Nephron progenitor cell (in vitro differentiated cells): ENCODE measurements around the gene ATP7B.
A peak's percentile ranks its signal among the peaks of the same experiment; 100 is the strongest.

Experiments
- DNase-seq: peaks from one replicate; pipeline ENCODE4 v3.0.0; 2021
- H3K27ac Mint-ChIP-seq: 2 replicates; pipeline ENCODE4 v1.8.0; 2021; ENCODE audit warnings: mild to moderate bottlenecking, moderate library complexity, mixed read lengths
- H3K27me3 Mint-ChIP-seq: 2 replicates; pipeline ENCODE4 v1.8.0; 2021; ENCODE audit warnings: mild to moderate bottlenecking, low read depth, mixed read lengths; ENCODE audit not compliant: poor library complexity
- H3K36me3 Mint-ChIP-seq: 2 replicates; pipeline ENCODE4 v1.8.0; 2021; ENCODE audit warnings: low read depth, mixed read lengths
- H3K4me1 Mint-ChIP-seq: 2 replicates; pipeline ENCODE4 v1.8.0; 2021; ENCODE audit warnings: mixed read lengths
- H3K4me3 Mint-ChIP-seq: 2 replicates; pipeline ENCODE4 v1.8.0; 2021; ENCODE audit warnings: mild to moderate bottlenecking, moderate library complexity, mixed read lengths
- H3K9me3 Mint-ChIP-seq: 2 replicates; pipeline ENCODE4 v1.8.0; 2021; ENCODE audit warnings: mild to moderate bottlenecking, moderate library complexity, mixed read lengths
- TF ChIP-seq, protein P1 (sequence below): fragments of 200-600 bp; sonication (generic); IDR thresholded peaks from 2 replicates; pipeline ENCODE4 v1.5.0; 2021; ENCODE audit warnings: antibody characterized with exemption

The ATP7B gene

DNA sequence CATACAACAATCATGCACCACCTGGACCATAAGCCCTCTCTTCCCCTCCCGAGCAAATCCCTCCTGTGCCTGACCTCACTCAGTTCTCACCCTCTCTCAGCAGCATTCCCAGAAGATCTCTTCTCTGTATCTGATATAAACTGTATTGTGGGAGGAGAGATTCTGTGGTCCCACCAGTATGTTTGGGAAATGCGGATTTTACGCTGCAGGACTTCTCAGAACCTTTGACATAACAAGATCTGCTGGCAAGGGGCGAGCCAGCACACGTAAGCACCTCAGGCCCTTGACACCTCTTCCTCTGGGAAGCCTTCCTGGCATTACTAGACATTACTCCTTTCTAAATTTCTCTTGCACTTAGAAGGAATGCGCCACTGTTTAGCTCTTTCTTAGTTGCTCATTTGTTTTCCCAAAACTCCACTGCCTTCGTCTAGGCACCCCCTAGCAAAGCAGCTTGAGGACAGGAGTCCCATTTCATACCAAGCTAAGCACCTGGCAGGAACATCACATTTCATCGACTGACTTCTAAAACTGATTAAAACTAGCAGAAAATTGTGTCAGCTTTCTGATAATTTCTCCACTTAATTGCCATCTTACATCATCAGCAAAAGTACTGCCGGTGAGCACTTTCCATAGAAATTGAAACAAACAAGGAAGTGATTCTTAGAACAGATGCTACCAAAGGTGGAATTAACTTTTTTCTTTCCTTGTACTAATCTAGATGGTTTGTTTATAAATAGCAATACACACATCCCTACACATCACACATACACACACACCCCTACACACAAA is 86.3 kb downstream of the ATP7B start:
- Mint-ChIP-seq H3K9me3 (no peaks in the 10 kb centered on the region), H3K36me3 (no peaks in the 10 kb centered on the region), H3K27ac (peak overlapping the region; percentile 7), H3K4me3 (no peak overlapping the region), H3K27me3 (peaks cover 4% of the 10 kb centered on the region), H3K4me1 (peaks cover 9% of the 10 kb centered on the region)
- no peak for DNase-seq
- TF ChIP-seq, protein P1, sequence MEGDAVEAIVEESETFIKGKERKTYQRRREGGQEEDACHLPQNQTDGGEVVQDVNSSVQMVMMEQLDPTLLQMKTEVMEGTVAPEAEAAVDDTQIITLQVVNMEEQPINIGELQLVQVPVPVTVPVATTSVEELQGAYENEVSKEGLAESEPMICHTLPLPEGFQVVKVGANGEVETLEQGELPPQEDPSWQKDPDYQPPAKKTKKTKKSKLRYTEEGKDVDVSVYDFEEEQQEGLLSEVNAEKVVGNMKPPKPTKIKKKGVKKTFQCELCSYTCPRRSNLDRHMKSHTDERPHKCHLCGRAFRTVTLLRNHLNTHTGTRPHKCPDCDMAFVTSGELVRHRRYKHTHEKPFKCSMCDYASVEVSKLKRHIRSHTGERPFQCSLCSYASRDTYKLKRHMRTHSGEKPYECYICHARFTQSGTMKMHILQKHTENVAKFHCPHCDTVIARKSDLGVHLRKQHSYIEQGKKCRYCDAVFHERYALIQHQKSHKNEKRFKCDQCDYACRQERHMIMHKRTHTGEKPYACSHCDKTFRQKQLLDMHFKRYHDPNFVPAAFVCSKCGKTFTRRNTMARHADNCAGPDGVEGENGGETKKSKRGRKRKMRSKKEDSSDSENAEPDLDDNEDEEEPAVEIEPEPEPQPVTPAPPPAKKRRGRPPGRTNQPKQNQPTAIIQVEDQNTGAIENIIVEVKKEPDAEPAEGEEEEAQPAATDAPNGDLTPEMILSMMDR, result no peak

DNA sequence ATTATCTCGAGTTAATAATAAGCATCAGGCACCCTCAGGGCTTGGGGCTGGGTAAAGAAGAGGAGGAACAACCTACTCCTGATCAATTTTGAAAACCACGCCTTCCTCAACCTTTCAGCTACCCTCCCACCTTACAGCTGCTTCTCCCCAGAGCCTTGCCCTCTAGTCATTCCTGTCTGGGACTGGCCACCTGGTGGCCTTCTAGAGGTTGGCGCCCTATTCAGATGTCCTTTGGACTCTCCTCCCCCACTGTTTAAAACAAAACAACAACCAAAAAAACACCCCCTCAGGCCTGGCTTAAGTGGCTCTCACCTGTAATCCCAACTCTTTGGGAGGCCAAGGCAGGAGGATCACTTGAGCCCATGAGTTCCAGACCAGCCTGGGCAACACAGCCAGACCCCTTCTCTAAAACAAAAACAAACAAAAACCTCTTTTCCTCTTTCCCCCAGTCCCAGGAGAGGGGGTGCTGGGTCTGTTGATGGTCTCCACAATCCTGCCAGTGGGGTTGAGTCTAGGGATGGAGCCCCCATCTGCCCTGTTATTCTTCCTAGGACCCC is 87.2 kb downstream of the ATP7B start:
- Mint-ChIP-seq H3K36me3 (no peaks in the 10 kb centered on the region), H3K27me3 (peaks cover 4% of the 10 kb centered on the region), H3K27ac (no peak overlapping the region), H3K4me1 (peaks cover 9% of the 10 kb centered on the region), H3K4me3 (no peak overlapping the region), H3K9me3 (no peaks in the 10 kb centered on the region)
- TF ChIP-seq, protein P1, result peak; percentile 25
- no peak for DNase-seq

DNA sequence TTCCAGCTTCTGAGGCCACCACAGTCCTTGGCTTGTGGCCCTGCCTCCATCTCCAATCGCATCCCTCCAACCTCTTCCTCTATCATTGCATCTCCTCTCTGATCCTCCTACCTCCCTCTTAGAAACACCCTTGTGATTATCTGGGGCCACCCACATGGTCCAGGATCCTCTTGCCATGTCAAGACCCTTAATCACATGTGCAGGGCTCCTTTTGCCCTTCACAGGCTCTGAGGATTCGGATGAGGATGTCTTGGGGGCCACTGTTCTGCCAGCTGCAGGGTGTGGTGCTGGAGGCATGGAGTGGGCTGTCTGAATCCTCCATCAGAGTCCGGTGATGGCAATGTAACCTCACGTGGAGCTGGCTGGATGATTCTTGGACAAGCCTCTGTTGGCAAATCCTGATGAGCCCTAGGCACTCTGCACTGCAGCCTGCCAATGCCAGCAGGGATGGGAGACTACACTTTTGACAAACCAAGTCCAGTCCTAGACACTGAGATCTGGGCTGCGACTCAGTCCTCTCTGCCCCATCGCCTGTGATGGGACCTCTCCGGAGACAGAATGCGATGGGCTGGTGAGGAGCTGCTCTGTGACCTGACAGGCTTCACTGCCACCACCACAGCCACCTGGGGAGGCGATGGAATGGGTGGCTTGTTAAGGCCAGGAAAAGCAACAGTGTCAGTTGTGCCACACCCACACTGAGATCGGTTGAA is 88.3 kb downstream of the ATP7B start:
- Mint-ChIP-seq H3K4me3 (no peak overlapping the region), H3K27ac (no peak overlapping the region), H3K27me3 (peaks cover 4% of the 10 kb centered on the region), H3K4me1 (peaks cover 5% of the 10 kb centered on the region), H3K36me3 (no peaks in the 10 kb centered on the region), H3K9me3 (no peaks in the 10 kb centered on the region)
- TF ChIP-seq, protein P1, result no peak
- DNase-seq, result no peak

DNA sequence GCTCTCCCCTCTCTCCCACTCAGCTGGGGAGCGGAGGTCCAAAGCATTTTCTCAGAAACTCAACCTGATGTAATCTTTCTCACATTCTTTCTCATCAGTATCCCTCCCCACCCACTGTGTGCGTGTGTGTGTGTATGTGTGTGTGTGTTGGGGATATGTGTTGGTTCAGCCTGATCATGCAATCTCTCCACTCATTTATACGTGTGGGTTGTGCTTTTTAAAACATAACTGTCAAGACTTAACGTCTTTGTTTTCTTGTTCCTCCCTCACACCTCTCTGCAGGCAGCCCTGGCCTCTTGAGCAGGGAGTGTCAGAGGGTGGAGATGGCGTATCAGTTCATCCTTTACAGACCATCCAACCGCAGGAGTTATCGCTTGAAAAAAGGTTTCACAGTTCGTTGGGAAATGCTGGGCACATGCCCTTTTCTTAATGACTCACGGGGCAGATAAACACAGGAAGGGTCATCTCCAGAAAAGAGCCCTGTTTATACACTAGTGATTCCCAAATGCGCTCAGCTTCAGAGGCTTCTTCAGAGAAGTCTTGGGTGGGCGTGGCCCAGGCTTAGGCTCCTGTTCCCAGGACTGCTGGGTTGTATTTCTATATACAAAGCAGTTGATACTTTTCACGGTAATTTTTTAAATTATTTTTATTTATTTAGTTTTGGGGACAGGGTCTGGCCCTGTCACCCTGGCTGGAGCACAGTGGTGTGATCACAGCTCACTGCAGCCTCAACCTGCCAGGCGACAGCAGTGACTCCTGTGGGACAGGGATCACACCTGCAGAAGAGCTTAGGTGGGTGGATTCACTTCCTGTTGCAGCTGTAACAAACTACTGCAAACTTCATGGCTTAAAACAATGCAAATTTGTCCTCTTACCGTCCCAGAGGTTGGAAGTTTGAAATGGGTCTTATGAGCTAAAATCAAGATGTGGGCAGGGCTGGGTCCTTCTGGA is 89.2 kb downstream of the ATP7B start:
- no peak for DNase-seq

DNA sequence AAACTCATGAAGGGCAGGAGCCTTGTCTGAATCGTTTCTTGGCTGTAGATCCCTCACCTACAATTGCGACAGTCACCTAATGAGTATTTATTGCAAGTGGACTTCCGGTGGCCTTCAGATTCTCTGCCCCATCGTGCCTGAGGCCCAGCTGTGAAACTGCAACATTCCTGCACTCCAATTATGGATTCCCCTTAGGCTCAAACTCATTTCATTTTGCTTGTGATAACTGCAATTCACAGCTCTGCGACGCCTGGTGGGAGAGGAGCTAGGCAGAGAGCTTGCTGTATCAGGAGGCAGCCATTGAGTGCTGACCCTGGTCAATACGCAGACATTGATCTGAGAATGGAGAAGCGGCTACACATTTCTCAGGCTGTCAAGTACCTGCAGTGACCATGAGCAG is 90.5 kb downstream of the ATP7B start:
- H3K4me1 Mint-ChIP-seq, result peaks cover 5% of the 10 kb centered on the region
- H3K27me3 Mint-ChIP-seq, result peaks cover 8% of the 10 kb centered on the region
- no peak for DNase-seq
- H3K27ac Mint-ChIP-seq, result no peak overlapping the region
- no peaks in the 10 kb centered on the region for H3K36me3 Mint-ChIP-seq
- TF ChIP-seq, protein P1, result no peak
- H3K4me3 Mint-ChIP-seq, result no peak overlapping the region
- H3K9me3 Mint-ChIP-seq, result no peaks in the 10 kb centered on the region

More for the DNA sequence above, 89.2 kb downstream of the ATP7B start:
- no peak overlapping the region for H3K4me3 Mint-ChIP-seq
- no peaks in the 10 kb centered on the region for H3K9me3 Mint-ChIP-seq
- peaks cover 5% of the 10 kb centered on the region for H3K27me3 Mint-ChIP-seq
- H3K4me1 Mint-ChIP-seq, result peaks cover 5% of the 10 kb centered on the region
- no peaks in the 10 kb centered on the region for H3K36me3 Mint-ChIP-seq
- TF ChIP-seq, protein P1, result no peak
- no peak overlapping the region for H3K27ac Mint-ChIP-seq
